GM18909 (cell line): Measurements from ENCODE around the gene FGF8.

Experiments
- ATAC-seq: cut with Tn5 transposase; IDR thresholded peaks from one replicate; pipeline ENCODE4 v1.9.1; 2021; ENCODE audit warnings: mild to moderate bottlenecking; ENCODE audit not compliant: unreplicated experiment, poor library complexity

Gene FGF8

DNA sequence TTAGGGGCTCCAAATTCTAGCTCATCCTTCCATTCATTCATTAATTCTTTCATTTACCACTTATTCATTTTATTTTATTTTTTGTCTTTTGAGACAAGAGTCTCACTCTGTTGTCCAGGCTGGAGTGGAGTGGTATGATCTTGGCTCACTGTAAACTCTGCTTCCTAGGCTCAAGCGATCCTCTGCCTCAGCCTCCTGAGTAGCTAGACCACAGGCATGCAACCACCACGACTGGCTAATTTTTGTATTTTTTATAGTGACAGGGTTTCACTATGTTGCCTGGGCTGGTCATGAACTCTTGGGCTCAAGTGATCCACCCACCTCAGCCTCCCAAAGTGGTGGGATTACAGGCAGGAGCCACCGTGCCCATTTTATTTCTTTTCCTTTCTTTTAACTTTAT, 31.6 kb downstream of the FGF8 start:
- ATAC-seq: no peak

DNA sequence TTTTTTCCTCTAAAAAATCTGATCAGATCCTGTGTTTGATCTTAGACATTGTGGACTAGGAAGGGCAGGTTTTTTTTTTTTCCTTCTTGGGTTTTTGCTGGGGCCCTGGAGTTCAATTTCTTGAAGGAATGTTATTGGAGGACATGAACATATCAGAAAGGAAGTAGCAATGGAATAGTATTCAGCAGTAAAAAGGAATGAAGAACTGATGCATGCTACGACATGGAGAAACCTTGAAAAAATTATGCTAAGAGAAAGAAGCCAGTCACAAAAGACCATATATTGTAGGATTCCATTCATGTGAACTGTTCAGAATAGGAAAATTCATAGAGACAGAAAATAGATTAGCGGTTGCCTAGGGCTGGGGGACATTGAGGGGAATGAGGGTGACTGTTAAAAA, 34.0 kb downstream of the FGF8 start:
- no peak for ATAC-seq

- no peak for ATAC-seq
Measured at GRCh38 chr10:101736666-101737065, 39.2 kb downstream of the FGF8 start.

GRCh38 chr10:101732096-101732495, 43.8 kb downstream of the FGF8 start:
- ATAC-seq: no peak

DNA sequence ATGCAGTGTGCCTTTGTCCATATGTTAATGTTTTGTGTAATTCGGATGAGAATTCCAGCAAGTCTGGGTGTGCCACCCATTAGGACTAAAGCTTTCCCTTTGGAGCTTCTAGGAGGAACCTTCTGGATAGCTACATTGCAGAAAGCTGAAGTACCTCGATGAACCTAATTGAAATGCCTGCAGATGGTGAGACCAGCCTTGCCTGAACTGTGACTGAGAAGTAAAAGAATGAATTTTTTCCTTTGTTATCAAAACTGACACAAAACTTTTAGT, 49.9 kb downstream of the FGF8 start:
- ATAC-seq: no peak

DNA sequence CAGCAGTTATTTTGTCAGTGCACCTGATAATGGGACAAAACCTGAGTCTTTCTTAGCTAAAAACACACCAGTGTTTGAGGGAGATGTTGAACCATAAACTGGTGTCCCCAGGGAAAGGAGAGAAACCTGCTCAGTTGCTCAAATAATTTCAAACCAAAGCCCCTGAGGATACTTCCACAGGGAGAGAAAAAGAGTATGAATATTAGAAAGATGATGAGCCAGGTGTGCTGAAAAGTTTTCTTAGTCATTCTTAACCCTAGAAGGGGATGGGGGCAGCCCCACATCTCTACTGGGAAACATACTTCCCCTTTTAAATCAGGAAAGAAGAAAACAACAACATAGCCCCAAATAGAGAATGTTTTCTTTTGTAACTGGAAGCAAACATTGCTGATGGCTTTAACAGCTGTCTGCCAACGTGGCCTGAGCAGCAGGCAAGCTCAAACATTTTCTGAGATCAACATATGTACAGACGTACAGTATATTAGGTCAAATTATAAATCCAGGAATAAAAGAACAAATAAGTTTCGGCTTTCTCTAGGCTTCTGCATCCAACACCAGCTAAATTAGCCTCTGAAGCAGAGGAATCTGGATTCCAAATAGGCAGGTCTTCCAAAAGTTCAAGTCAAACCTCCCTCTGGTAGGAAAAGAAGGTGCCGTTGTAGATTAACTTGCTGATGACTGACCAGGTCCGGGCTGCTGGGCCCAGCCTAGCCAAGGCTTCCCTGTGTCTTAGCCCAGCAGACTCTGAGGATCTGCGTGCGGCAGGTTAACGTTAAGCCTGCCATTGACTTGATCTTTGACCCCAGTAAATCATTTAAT, 50.4 kb downstream of the FGF8 start:
- ATAC-seq: no peak

- no peak for ATAC-seq
Measured at GRCh38 chr10:101724446-101724845, 51.5 kb downstream of the FGF8 start.

DNA sequence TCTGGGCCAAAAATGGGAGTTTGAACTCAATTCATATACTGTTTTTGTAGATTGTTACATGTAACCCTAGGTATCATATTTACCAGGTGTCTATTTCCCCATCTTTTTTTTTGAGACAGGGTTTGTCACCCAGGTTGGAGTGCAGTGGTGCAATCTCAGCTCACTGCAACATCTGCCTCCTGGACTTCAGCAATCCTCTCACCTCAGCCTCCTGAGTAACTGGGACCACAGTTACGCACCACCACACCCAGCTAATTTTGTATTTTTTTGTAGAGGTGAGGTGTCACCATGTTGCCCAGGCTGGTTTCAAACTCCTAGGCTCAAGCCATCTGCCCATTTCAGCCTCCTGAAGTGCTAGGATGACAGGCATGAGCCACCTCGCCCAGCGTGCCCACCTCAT, 52.7 kb downstream of the FGF8 start:
- ATAC-seq: no peak

GRCh38 chr10:101721806-101722205, 54.1 kb downstream of the FGF8 start:
- no peak for ATAC-seq

GRCh38 chr10:101720606-101721230, 55.2 kb downstream of the FGF8 start:
- no peak for ATAC-seq
